GM12878 (cell line): ENCODE results near the gene BCAR3. TPM values are rescaled to one million over a fixed set of nuclear protein-coding genes. Genes with fewer than 3 reads are reported as not detected.

Experiments used
- CBFB ChIP-seq: IDR thresholded peaks from 2 replicates; pipeline ENCODE4 v1.6.1; 2016; ENCODE audit warnings: antibody characterized with exemption, low read depth
- CHD2 ChIP-seq: IDR thresholded peaks from 2 replicates; pipeline ENCODE4 v1.6.1; 2011; ENCODE audit warnings: low read depth, low read length, improper control_type of control experiment, borderline replicate concordance
- EGR1 ChIP-seq, 2 experiments: IDR thresholded peaks; 1 replicate in 1 of 2; 2 replicates in 1 of 2; pipeline ENCODE4 v1.6.1; 2011 to 2012; ENCODE audit warnings: low read depth in 2 of 2, low read length in 2 of 2, borderline replicate concordance in 1 of 2, mild to moderate bottlenecking in 1 of 2, moderate library complexity in 1 of 2
- EP300 ChIP-seq, 2 experiments: fragments of 150-350 bp in 1 of 2; IDR thresholded peaks; 2 replicates each; pipeline ENCODE4 v1.6.1; 2011 to 2012; ENCODE audit warnings: low read depth in 2 of 2, low read length in 2 of 2, borderline replicate concordance in 1 of 2, improper control_type of control experiment in 1 of 2, inconsistent platforms in 1 of 2; ENCODE audit not compliant: control insufficient read depth in 1 of 2
- HDAC2 ChIP-seq: fragments of 200-600 bp; sonication (generic); IDR thresholded peaks from 2 replicates; pipeline ENCODE4 v1.6.1; 2017
- IKZF2 ChIP-seq, 2 experiments: fragments of 450-650 bp; IDR thresholded peaks; 2 replicates each; pipeline ENCODE4 v1.6.1; 2017; ENCODE audit warnings: mild to moderate bottlenecking in 2 of 2, moderate library complexity in 2 of 2
- IRF4 ChIP-seq: IDR thresholded peaks from 2 replicates; pipeline ENCODE4 v1.6.1; 2011; ENCODE audit warnings: low read depth, low read length
- JUNB ChIP-seq: IDR thresholded peaks from 2 replicates; pipeline ENCODE4 v1.6.1; 2016; ENCODE audit warnings: antibody characterized with exemption, mild to moderate bottlenecking
- KAT2A ChIP-seq: conservative IDR thresholded peaks from 2 replicates; pipeline ENCODE4 v1.6.1; 2011; ENCODE audit warnings: low read depth, low read length; ENCODE audit not compliant: control insufficient read depth
- NR2C2 ChIP-seq: IDR thresholded peaks from 2 replicates; pipeline ENCODE4 v1.6.1; 2011; ENCODE audit warnings: borderline replicate concordance, low read depth; ENCODE audit not compliant: control insufficient read depth, insufficient read length
- POLR2AphosphoS5 ChIP-seq: IDR thresholded peaks from 2 replicates; pipeline ENCODE4 v1.6.1; 2011; ENCODE audit warnings: mild to moderate bottlenecking, low read length, inconsistent platforms
- SIN3A ChIP-seq: IDR thresholded peaks from 2 replicates; pipeline ENCODE4 v1.6.1; 2012; ENCODE audit warnings: low read depth, low read length, improper control_type of control experiment
- SRF ChIP-seq, 2 experiments: IDR thresholded peaks; 2 replicates each; pipeline ENCODE4 v1.6.1; 2011; ENCODE audit warnings: low read depth in 2 of 2, low read length in 2 of 2, mild to moderate bottlenecking in 1 of 2, moderate library complexity in 1 of 2
- TCF7 ChIP-seq: IDR thresholded peaks from 2 replicates; pipeline ENCODE4 v1.6.1; 2014; ENCODE audit warnings: antibody characterized with exemption, borderline replicate concordance
- WRNIP1 ChIP-seq: IDR thresholded peaks from 2 replicates; pipeline ENCODE4 v1.6.1; 2011; ENCODE audit warnings: low read depth, low read length, improper control_type of control experiment, borderline replicate concordance
- ZSCAN29 ChIP-seq: fragments of 450-650 bp; IDR thresholded peaks from 2 replicates; pipeline ENCODE4 v1.6.1; 2017; ENCODE audit warnings: mild to moderate bottlenecking, moderate library complexity
- polyA plus RNA-seq, 11 experiments: library from polyadenylated mRNA; depleted of rRNA in 4 of 11; unstranded in 6 of 11; stranded (reverse) in 5 of 11; fragments of >200 nt; fragmentation: Nextera tagmentation in 4 of 11; fragmentation: Illumina TruSeq in 1 of 11; extraction: Ambion mirVana in 4 of 11; extraction: Trizol in 1 of 11; gene quantifications; 1 replicate in 1 of 11; 2 replicates in 10 of 11; pipeline versions ENCODE4 v1.2.1 to v1.2.3, GENCODE V29; 2011 to 2016; ENCODE audit warnings: inconsistent platforms in 2 of 11, missing spikeins in 2 of 11, low read depth in 1 of 11
- total RNA-seq, 4 experiments: library from RNA; depleted of rRNA in 3 of 4; stranded (reverse); fragments of >200 nt in 3 of 4; fragmentation: Illumina TruSeq in 1 of 4; extraction: Trizol in 1 of 4; gene quantifications; 2 replicates each; pipeline versions ENCODE4 v1.2.1 to v1.2.3, GENCODE V29; 2013 to 2021
- TF ChIP-seq, protein P1 (sequence below): fragments of 450-650 bp; formaldehyde crosslinking; IDR thresholded peaks from 2 replicates; pipeline ENCODE4 v1.4.0; 2022; ENCODE audit warnings: mild to moderate bottlenecking, moderate library complexity
- TF ChIP-seq, protein P2 (sequence below): IDR thresholded peaks from 2 replicates; pipeline ENCODE4 v1.6.1; 2011; ENCODE audit warnings: mild to moderate bottlenecking, low read depth, low read length, moderate library complexity; ENCODE audit not compliant: insufficient replicate concordance
- TF ChIP-seq, protein P3 (sequence below): IDR thresholded peaks from 2 replicates; pipeline ENCODE4 v1.6.1; 2012; ENCODE audit warnings: low read depth, low read length, improper control_type of control experiment
- TF ChIP-seq, protein P4 (sequence below): IDR thresholded peaks from 2 replicates; pipeline ENCODE4 v1.6.1; 2011; ENCODE audit warnings: low read depth, low read length, improper control_type of control experiment, borderline replicate concordance
- TF ChIP-seq, protein P5 (sequence below): fragments of 450-650 bp; IDR thresholded peaks from 2 replicates; pipeline ENCODE4 v1.6.1; 2016; ENCODE audit warnings: mild to moderate bottlenecking, moderate library complexity, borderline replicate concordance

BCAR3 gene
- total and polyA plus RNA-seq, 10 of the 15 experiments (the other 5 are each of a cell fraction or from before 2014, with no cell fraction given) = 1.3 to 6.6 (median 1.8) TPM

- TF ChIP-seq TCF7 = no peak
- TF ChIP-seq IKZF2 (IDR thresholded peaks at IDR 0.05) = peak; percentile 74 to 77; a peak in 3 of 4 replicates
- no peak for TF ChIP-seq WRNIP1
- TF ChIP-seq SIN3A = no peak
- peak; percentile 92 for TF ChIP-seq JUNB
- TF ChIP-seq EP300 (IDR thresholded peaks at IDR 0.05; ENCODE audit: borderline replicate concordance in 1 of 2, control insufficient read depth in 1 of 2, low read depth in 2 of 2, low read length in 2 of 2) = peak; percentile 43 to 70; a peak in 3 of 4 replicates
- no peak for TF ChIP-seq POLR2AphosphoS5
- peak in 1 of 2 experiments; percentile 50; a peak in 1 of 4 replicates for TF ChIP-seq SRF (IDR thresholded peaks at IDR 0.05; ENCODE audit: low read depth in 2 of 2, low read length in 2 of 2)
- TF ChIP-seq, protein P1, sequence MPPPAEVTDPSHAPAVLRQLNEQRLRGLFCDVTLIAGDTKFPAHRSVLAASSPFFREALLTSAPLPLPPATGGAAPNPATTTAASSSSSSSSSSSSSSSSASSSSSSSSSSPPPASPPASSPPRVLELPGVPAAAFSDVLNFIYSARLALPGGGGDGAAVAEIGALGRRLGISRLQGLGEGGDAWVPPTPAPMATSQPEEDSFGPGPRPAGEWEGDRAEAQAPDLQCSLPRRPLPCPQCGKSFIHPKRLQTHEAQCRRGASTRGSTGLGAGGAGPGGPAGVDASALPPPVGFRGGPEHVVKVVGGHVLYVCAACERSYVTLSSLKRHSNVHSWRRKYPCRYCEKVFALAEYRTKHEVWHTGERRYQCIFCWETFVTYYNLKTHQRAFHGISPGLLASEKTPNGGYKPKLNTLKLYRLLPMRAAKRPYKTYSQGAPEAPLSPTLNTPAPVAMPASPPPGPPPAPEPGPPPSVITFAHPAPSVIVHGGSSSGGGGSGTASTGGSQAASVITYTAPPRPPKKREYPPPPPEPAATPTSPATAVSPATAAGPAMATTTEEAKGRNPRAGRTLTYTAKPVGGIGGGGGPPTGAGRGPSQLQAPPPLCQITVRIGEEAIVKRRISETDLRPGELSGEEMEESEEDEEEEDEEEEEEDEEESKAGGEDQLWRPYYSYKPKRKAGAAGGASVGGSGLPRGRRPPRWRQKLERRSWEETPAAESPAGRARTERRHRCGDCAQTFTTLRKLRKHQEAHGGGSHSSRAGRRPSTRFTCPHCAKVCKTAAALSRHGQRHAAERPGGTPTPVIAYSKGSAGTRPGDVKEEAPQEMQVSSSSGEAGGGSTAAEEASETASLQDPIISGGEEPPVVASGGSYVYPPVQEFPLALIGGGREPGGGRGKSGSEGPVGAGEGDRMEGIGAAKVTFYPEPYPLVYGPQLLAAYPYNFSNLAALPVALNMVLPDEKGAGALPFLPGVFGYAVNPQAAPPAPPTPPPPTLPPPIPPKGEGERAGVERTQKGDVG (CRISPR knock-in tag) = no peak
- no peak for TF ChIP-seq CBFB
- no peak; the same call in 1 of the 2 replicates for TF ChIP-seq CHD2
- TF ChIP-seq, protein P2, sequence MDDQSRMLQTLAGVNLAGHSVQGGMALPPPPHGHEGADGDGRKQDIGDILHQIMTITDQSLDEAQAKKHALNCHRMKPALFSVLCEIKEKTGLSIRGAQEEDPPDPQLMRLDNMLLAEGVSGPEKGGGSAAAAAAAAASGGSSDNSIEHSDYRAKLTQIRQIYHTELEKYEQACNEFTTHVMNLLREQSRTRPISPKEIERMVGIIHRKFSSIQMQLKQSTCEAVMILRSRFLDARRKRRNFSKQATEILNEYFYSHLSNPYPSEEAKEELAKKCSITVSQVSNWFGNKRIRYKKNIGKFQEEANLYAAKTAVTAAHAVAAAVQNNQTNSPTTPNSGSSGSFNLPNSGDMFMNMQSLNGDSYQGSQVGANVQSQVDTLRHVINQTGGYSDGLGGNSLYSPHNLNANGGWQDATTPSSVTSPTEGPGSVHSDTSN = no peak
- peak; percentile 93 for TF ChIP-seq IRF4
- TF ChIP-seq, protein P3, sequence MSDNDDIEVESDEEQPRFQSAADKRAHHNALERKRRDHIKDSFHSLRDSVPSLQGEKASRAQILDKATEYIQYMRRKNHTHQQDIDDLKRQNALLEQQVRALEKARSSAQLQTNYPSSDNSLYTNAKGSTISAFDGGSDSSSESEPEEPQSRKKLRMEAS = no peak
- TF ChIP-seq, protein P4, sequence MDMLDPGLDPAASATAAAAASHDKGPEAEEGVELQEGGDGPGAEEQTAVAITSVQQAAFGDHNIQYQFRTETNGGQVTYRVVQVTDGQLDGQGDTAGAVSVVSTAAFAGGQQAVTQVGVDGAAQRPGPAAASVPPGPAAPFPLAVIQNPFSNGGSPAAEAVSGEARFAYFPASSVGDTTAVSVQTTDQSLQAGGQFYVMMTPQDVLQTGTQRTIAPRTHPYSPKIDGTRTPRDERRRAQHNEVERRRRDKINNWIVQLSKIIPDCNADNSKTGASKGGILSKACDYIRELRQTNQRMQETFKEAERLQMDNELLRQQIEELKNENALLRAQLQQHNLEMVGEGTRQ = no peak
- no peak for TF ChIP-seq KAT2A
- no peak for TF ChIP-seq EGR1 (IDR thresholded peaks at IDR 0.05; ENCODE audit: borderline replicate concordance in 1 of 2, low read depth in 2 of 2, low read length in 2 of 2)
- no peak for TF ChIP-seq HDAC2
- TF ChIP-seq, protein P5, sequence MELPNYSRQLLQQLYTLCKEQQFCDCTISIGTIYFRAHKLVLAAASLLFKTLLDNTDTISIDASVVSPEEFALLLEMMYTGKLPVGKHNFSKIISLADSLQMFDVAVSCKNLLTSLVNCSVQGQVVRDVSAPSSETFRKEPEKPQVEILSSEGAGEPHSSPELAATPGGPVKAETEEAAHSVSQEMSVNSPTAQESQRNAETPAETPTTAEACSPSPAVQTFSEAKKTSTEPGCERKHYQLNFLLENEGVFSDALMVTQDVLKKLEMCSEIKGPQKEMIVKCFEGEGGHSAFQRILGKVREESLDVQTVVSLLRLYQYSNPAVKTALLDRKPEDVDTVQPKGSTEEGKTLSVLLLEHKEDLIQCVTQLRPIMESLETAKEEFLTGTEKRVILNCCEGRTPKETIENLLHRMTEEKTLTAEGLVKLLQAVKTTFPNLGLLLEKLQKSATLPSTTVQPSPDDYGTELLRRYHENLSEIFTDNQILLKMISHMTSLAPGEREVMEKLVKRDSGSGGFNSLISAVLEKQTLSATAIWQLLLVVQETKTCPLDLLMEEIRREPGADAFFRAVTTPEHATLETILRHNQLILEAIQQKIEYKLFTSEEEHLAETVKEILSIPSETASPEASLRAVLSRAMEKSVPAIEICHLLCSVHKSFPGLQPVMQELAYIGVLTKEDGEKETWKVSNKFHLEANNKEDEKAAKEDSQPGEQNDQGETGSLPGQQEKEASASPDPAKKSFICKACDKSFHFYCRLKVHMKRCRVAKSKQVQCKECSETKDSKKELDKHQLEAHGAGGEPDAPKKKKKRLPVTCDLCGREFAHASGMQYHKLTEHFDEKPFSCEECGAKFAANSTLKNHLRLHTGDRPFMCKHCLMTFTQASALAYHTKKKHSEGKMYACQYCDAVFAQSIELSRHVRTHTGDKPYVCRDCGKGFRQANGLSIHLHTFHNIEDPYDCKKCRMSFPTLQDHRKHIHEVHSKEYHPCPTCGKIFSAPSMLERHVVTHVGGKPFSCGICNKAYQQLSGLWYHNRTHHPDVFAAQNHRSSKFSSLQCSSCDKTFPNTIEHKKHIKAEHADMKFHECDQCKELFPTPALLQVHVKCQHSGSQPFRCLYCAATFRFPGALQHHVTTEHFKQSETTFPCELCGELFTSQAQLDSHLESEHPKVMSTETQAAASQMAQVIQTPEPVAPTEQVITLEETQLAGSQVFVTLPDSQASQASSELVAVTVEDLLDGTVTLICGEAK = no peak
- TF ChIP-seq ZSCAN29 = no peak
- TF ChIP-seq NR2C2 = peak; percentile 47
Measured at GRCh38 chr1:93615582-93616150, 66.0 kb downstream of the BCAR3 start (continued).
